Right forelimb (tissue), 1 donor: ENCODE measurements around the gene HEATR9.

Experiments used
- DNase-seq: peaks from one replicate; pipeline ENCODE4 v3.0.0-alpha.2; 2018

The HEATR9 gene

DNA sequence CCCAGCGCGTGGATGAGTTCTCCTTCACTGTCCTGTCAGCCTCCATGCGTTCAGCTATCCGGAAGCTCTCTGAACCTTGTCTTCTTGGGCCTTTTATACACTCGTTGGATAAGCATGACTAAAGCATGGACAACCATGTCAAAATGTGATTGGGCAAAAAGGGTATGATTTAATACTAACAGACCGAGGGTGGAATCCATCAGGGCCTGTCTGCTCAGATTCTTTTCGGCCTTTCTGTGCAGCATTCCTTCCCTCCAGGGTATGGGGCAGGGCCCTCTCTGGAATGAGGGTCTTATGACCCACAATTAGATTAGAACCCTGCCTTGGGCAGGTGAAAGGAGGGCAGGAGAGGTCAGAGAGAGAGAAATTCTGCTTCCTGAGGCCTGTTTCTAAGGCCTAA is 25.5 kb upstream of the HEATR9 start:
- no peak for DNase-seq

- DNase-seq: no peak
Measured at GRCh38 chr17:35893751-35894150, 25.1 kb upstream of the HEATR9 start.

DNA sequence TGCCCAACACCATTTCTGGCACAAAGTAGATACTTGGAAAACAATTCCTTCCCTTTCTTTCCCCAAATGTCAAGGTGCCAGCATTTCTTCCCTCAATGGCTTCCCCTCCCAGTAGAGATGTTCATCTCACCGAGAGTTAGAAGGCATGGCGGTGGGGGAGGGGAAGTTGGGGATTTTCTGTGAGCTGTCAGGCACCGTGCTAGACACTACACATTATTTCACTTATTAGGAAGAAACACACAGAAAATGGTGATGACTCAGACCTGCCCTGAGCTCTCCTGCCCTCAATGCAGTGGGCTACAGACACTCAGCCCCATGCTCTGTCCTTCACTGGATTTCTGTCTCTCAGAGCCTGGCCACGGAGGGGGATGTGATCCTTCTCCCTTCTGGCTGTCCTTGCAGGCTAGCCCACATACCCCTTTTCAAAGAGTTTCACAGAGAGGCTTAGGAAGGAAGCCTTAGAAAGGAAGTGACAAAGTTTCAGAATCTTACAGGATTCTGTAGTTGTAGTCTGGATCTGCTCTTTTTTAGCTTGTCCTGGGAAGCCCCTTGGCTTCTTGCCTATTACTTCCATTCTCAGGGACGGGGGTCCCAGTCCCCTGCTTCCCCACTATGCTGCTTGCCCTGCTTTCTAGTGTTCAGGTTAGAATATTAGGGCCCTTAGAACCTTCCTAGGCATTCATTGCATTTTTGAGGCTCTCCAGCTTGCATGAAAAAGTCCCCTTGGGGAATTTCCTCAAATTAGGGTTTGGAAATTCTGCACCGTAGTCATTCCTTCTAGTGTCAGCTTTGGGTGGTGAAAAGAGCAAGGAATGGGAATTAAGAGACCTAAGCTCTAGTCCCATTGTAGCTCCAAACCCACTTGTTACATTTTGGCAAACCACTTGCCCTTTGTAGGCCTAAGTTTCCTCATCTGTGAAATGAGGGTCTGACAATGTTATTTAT is 23.7 kb upstream of the HEATR9 start:
- no peak for DNase-seq

DNA sequence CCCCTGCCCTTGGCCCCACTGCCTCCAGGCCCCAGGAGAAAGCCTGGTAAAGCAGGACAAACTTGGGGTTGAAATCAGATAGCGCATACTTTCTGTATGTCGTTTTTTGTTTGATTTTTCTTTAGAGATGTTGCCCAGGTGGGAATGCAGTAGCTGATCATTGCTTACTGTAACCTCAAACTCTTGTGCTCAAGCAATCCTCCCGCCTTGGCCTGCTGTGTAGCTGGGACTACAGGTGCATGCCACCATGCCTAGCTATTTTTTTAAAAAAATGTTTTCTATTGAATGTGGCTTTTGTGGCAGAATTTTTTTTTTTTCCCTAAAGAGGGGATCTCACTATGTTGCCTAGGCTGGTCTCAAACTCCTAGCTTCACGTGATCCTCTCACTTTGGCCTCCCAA is 22.6 kb upstream of the HEATR9 start:
- no peak for DNase-seq

DNA sequence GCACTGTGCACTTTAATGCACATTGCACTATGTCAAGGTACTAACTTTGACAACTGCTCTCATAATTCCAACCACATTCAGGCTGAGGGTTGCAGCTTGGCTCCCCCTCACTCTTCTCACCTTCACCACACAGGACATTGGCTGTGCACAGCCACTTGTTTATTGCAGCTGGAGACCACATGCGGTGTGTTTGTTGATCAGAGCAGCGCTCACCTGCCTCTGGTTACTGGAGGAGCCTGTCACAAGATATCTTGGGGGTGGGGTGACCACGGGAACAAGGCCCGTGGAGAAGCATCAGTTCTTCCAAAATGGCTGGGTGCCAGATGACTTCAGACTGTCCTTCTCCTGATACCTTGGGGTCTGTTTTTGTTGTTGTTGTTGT is 22.1 kb upstream of the HEATR9 start:
- no peak for DNase-seq

DNA sequence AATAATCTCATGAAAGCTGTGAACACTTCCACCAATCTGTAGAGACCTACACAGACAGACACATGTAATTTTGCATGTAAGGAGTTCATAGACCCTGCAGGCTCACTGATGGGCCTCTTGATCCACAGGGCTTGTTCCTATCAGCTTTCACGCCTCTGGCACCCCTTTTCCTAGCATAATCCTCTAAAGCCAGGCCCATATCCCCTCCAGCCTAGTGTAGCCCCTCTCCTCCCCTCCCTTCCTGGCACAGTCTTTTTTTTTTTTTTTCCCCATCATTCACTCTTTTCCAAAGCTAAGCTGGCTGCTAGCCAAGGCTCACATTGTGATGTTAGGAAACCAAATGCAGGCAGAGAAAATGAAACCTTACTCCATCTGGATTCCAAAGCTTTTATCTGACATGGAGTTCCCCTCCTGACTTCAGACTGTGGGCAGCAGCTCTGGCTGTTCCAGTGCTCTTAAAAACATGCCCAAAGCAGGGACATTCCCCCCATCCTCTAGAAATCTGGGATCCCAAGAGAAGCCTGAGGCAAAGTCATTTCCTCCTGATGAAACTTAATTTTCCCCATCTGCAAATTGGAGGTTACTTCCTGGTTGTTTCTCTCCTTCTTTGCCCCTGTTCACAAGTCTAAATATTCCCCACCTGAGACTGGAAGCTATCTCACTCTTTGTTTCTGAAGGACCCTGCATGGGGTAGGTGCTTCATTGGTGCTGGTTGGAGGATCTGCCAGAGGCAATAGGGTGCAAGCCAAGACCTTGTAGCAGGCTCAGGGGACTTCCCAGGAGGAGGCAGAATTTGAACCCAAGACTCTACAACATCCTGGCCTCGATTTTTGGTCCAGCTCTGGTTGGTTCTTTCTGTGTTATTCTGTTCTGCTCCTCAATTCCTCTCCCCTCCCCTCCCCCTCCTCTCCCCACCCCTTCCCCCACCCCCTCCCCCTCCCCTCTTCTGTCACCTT is 21.4 kb upstream of the HEATR9 start:
- peak; percentile 49 for DNase-seq

GRCh38 chr17:35889241-35889640 is 20.6 kb upstream of the HEATR9 start:
- no peak for DNase-seq

DNA sequence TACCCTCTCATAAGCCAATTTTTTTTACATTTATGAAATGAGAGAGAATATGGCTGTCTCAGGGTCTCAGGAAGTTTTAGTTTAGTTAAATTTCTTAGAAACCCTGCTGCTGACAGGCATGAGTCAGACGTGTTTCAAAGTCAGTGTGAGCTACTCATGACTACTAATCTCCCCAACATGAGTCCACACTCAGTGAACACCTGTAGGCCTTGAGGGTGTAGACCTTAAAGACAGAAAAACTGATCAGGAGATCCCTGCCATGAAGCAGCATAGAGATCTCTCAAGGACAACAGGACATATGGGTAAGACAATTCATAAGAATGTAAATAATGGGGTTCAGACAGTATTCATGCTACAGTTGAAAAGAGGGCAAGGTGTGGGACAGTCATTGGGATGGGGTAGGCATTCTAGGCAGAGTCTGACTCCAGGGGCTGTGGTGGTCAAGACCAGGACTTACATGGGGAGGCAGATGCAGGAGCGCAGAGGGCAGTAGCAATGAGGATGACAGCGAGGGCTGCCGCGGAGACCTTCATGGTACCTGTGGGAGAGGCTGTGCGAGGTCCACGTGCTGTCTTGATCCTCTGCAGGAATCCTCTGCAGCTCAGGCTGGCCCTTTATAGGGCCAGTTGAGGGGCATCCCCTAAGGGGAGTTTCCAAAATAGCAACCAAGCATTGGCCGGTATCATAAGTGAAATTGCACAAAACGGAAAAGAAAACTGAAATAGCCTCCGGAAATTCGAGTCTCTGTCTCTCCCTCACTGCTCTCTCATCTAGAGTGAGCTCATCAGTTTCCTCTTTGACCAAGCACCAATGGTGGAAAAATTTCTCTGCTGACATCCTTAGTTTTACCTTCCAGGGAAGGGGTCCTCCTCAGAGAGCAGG is 11.3 kb upstream of the HEATR9 start, which contains the start of gene CCL5:
Gene CCL5 (minus strand): TSS at position 588 of the 882 bp plus-strand sequence.
- DNase-seq: no peak

DNA sequence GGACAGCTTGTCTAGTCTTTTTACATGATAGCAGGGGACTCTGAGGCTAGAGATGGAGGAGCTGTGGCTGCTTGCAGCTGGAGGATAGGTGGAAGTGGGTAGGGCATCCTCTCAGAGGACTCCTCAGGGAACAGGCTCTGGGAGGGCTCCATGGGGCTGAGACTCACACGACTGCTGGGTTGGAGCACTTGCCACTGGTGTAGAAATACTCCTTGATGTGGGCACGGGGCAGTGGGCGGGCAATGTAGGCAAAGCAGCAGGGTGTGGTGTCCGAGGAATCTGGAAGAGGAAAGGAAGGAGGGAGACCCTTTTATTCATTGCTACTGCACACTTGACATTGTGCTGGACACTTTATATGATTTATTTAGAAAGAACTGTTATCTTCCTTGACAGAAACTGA is 9.7 kb upstream of the HEATR9 start:
- no peak for DNase-seq

DNA sequence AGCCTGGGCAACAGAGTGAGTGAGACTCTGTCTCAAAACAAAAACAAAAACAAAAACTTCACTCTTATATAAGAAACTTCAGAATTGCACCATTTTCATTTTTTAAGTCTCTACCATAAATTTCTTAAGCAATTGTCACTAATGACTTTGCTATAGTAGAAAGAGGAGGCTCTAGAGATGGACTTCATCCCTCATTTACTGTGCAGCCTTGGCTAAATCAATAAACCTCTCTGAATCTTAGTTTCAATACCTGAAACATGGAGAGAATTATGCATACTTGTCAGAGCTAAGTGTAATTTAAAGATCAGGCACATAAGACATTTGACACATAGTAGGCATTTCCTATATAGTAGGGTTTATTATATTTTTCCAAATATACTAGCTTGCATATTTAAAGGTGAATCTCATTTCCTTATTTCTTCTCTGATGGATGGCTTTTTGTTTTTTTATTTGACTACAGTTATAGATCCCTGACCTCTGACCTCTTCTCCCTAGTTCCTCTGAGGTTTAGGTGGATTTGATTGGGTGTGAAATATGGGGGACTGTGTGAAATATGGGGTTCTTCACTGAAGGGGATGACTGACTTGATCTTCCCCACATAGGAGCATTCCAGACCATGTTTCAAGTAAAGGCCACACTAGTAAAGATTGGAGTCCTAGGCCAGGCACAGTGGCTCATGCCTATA is 8.8 kb upstream of the HEATR9 start:
- DNase-seq: no peak

GRCh38 chr17:35876534-35876933 is 7.8 kb upstream of the HEATR9 start:
- no peak for DNase-seq

GRCh38 chr17:35875800-35876139 is 7.1 kb upstream of the HEATR9 start:
- DNase-seq: no peak

DNA sequence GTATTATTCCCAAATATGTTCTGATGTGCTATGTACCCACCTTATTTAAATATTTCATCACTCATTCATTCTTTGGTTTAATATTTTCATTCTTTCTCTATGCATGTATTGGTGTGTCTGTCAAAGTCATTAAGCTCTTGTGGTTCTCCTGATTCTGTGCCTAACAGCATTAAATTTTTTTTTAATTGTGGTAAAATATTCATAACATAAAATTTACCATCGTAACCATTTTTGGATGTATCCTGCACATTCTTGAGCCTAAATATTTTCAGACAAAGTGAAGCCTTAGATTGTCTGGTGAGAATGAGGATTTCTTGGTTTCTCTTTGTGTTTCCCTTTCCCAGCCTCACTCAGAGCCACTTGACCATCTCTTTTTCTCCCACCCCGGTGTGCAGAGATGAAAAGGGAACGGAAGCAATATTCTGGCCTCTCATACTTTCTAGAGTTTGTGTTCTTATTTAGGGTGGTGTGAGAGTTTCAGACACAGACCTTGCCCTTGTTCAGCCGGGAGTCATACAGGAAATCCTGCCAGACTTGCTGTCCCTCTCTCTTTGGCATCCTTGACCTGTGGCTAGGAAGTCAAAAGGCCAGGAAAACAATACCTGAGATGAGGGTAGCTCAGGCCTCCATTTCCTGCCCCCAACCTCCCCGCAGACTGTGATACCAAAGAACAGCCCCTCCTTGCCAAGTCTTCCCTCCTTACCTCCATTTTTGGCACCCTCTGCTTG is 6.5 kb upstream of the HEATR9 start:
- no peak for DNase-seq

DNA sequence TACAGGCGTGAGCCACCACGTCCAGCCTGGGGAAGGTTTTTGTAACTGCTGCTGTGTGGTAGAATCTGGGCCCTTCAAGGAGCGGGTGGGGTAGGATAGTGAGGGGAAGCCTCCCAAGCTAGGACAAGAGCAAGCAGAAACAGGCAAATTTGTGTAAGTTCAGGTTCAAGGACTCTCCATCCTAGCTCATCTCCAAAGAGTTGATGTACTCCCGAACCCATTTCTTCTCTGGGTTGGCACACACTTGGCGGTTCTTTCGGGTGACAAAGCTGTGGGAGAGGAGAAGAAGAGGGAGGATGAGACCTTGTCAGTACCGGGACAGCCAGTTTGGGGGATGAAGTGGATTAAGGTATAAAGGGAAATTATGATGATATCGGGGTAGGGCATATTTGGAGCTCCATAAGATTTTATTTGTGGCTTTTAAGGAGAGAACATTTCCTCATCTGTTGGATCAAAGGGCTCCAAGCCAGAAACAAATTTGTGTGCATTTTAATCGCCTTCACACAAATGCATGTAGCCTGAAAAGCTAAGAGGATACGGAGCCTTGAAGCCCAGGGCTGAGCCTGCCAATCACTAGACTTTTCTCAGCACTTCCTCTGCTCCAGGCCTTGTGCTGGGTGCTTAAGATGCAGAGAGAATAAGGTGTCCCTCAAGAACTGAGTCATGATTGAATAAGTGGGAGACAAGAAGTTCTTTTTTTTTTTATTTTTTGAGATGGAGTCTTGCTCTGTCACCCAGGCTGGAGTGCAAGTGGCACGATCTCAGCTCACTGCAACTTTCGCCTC is 3.7 kb upstream of the HEATR9 start:
- no peak for DNase-seq

GRCh38 chr17:35870906-35871819 is 2.5 kb upstream of the HEATR9 start:
- no peak for DNase-seq

GRCh38 chr17:35867574-35867973 is 1.1 kb downstream of the HEATR9 start:
- no peak for DNase-seq

- no peak for DNase-seq
Measured at GRCh38 chr17:35866341-35866950, 2.2 kb downstream of the HEATR9 start.

- DNase-seq: no peak
Measured at GRCh38 chr17:35865412-35866340, 3.0 kb downstream of the HEATR9 start.
